NCI-H82 (cell line): ENCODE data around the gene SGSH.

Source experiments
- DNase-seq: peaks from one replicate; lab custom pipeline; 2025; lab: John Stamatoyannopoulos, UW

The SGSH gene

DNA sequence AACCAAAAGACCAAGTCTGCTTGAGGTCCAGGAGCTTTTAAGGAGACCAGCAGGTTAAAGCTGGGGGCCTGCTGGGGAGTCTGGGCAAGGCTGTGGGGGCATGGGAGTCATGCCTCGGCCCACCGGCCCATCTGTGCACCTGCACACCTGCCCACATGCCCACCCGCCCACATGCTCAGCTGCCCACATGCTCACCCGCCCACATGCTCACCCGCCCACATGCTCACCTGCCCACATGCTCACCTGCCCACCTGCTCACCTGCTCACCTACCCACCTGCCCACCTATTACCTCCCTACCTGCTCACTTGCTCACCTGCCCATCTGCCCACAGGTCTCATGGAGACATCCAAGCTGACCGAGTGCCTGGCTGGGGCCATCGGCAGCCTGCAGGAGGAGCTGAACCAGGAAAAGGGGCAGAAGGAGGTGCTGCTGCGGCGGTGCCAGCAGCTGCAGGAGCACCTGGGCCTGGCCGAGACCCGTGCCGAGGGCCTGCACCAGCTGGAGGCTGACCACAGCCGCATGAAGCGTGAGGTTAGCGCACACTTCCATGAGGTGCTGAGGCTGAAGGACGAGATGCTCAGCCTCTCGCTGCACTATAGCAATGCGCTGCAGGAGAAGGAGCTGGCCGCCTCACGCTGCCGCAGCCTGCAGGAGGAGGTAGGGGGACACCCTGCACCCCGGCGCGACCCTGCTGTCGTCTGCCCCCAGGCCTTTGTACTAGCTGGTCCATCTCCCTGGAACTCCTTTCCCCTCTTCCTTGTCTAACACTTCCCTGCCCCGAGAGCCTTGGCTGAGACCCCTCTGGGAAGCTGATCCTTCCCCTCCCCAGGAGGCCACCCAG, 36.3 kb downstream of the SGSH start:
- no peak for DNase-seq

DNA sequence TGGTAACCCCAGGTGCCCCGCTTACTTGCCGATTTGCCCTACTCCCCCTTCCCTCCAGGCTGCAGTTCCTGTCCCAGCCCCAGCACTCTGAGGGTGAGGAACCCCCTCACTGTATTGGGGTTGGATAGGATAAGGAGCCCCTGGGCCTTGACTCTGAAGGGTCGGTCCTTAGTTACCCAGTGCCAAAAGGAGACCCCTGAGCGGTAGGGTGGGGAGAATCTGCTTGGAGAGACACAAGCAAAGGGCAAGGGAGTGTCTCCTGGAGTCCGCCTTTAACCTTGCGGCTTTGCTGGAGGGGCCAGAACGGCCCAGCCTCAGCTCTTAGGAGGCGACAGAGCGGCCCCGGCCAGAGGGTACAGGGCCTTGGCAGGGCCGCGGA, 37.3 kb downstream of the SGSH start:
- no peak for DNase-seq

DNA sequence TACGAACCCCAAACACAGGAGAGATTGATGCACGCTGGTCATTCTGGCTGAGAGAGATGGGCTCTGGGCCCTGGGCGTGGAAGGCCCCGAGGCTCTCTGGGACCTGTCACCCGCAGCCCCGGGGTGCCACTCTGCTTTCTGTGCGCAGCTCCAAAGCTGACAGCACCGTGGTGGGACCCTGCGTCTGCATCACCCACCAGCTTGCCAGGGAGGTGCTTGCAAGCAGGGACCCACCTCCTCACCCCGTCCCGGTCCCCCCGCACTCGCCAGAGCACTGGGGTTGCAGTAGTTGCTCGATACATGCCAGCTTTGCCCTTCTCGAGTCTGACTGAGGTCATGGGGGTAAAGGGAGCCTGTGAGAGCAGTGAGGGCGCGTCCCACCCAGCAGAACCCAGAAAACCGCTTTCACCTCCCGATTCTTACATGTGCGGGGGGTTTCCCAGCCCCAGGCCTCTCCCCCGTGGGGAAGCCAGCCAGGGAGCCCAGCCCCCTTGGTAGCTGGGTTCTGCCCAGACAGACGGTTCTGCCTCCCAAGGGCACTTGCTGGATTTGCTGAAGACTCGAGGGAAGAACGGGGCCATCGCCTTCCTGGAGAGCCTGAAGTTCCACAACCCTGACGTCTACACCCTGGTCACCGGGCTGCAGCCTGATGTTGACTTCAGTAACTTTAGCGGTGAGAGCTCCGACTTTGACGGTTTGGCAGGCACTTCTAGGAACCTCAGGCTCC, 37.9 kb downstream of the SGSH start:
- no peak for DNase-seq

DNA sequence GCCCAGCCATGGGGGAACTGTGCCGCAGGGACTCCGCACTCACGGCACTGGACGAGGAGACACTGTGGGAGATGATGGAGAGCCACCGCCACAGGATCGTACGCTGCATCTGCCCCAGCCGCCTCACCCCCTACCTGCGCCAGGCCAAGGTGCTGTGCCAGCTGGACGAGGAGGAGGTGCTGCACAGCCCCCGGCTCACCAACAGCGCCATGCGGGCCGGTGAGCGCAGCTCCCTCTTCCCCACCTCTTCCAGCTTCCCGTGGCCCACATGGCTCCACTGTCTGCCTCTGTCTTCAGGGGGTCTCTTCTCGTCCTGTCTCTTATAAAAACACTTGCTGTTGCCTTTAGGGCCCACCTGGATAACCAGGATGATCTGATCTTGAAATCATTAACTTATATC, 38.7 kb downstream of the SGSH start:
- DNase-seq = no peak

DNA sequence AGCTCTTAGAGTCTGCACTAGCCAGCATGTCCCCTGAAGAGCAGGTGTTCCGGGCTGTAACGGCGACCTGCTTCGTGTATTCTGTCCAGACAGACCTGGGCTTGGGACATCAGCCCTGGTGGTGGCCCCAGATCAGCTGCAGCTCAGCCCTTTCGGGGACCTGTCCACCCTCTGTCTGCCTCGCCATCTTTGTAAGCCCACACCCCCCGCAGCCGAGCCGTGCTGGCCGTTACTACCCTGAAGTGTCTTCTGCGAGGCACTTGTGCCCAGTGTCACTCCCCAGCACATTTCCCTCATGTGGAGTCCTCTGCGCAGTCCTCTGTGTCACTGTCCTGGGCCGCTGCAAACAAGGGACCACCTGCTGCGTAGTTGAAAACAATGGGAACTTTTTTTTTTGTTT, 39.9 kb downstream of the SGSH start:
- no peak for DNase-seq

- DNase-seq = no peak
Measured at GRCh38 chr17:80177986-80178595, 42.0 kb downstream of the SGSH start.

DNA sequence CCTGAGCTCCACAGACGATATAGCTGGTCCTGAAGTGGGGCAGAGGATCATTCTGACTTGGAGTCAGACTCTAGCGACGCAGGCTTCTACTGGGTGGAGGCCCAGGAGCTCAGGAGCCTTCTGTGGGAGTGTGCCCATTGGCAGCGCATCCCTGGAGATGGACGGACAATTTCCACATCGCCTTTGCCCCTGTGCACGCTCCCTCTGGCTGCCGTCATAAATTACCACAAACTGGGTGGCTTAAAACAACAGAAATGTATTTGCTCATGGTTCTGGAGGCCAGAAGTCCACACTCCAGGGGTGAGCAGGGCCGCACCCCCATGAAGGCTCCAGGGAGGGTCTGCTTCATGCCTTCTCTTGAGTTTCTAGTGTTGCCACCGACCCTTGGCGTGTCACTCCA, 43.4 kb downstream of the SGSH start:
- DNase-seq = no peak

GRCh38 chr17:80173916-80174315, 46.2 kb downstream of the SGSH start:
- DNase-seq = no peak

DNA sequence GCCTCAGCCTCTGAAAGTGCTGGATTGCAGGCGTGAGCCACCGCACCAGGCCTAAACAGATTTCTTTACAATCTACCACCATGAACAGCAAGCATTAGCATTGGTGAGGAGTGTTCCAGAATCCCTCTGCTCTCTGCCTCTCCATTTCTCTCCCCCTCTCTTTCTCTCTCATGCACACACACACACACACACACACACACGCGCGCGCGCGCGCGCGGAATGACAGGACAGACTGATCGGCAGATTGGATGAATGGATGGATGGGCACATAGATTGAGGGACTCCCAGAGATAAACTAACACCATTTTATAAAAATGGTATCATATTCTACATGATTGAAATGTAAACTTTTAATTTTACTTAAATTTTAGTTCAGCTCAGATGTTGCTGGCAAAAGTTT, 47.0 kb downstream of the SGSH start:
- DNase-seq = no peak

DNA sequence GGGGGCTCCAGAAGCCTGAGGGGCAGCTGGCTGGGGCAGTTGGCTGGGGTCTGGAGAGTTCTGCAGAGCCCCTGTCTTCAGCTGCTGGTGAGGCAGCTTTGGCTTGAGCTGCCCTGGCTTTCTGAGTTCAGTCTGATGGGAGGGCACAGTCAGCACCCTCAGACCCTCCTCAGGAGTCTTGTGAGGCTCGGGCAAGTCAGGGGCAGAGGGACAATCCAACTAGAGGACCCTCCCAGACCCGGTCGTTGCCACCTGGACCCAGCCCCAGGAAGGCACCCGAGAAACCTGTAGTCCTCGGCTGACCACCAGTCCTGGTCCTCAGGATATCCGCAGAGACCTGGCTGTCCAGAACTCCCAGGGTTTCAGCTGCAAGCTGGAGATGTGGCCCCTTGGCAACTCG, 48.5 kb downstream of the SGSH start:
- DNase-seq = no peak

DNA sequence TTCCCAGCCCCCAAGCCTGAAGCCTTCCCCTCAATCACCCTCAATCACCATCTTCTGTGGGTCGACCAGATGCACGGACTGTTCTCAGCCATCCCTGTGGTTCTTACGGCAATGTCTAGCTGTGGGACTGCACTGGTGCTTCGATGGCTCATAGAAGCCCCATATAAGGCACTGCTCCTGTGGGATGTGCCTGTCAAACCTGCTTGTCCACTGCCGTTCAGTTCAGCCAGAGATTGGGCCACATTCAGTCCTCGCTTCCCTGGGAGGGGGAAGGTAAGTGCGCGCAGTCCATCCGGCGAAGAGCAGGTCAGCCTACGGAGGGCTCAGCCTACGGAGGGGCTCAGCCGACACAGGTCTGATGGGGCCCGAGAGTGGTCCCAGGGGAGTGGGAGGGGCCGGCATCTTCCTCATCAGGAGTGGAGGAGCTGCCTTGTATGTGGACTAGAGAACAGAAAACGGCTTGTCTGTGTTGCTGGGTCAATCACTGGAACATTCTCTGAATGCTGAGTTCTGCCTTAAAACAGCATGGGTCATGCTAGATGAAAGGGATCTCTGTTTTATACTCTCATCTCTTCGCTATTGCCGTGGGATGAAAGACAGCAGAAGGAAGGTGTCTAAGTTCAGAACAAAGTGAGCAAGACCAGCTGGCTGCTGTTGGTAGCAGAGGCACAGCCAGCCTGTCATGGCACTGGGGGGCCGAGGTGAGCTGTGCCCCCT, 50.2 kb downstream of the SGSH start, which contains the start of gene CARD14:
CARD14 (plus strand) TSS at position 247 of the 717 bp plus-strand sequence. CDS start 11,409 bp downstream, outside the sequence.
- DNase-seq = no peak

DNA sequence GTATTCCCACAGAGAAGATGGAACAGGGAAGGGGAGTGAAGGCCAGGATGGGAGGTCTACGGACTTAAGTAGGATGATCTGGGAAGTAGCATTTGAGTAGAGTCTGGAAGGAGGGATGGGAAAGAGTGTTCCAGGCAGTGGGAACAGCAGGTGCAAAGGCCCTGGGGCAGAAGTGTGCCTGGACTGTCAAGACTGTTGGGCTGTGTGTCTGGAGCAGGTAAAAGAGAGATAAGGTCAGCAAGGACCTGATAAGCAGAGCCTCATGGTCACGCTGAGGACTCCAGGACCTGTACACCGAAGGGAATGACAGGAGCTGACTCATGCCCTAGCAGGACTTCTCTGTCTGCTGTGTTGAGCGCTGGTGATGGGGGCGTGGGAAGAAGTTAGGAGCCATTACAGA, 51.0 kb downstream of the SGSH start:
- DNase-seq = no peak

DNA sequence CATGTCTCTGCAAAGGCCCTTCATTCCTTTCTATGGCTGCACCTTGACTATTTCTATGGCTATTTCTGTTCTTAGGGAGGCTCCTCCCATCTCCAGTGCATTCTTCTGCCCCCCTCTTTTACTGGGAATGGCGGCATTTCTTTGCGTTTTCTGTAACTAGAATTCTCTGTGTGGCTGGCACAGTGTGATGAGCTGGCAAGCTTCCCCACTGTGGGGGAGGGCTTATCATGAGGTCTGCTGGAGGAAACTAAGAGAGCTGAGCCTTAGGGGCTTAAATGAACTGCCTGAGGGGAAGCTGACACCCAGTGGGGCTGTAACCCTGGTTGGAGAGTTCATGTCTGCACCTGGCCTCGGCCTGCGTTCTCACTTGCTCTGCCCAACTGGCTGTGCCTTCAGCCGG, 51.8 kb downstream of the SGSH start:
- DNase-seq = no peak

DNA sequence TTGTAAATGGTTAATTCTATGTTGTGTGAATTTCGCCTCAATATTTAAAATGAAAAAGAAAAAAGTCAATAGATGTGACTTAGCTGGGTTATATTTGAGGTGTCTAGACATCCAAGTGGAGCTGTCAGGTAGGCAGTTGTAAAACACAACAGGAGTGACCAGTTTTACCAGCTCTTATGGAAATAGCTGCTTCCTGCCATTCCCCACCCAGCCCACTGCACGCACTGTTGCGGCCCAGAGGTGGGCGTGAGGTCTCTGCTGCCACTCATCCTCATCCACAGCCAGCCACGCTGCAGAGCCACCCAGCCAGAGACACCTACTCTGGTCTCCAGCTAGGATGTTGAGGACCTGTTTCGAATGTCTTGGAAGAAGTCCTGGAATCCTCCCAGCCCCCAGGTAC, 53.7 kb downstream of the SGSH start:
- DNase-seq = no peak

GRCh38 chr17:80164185-80164584, 55.9 kb downstream of the SGSH start:
- no peak for DNase-seq

DNA sequence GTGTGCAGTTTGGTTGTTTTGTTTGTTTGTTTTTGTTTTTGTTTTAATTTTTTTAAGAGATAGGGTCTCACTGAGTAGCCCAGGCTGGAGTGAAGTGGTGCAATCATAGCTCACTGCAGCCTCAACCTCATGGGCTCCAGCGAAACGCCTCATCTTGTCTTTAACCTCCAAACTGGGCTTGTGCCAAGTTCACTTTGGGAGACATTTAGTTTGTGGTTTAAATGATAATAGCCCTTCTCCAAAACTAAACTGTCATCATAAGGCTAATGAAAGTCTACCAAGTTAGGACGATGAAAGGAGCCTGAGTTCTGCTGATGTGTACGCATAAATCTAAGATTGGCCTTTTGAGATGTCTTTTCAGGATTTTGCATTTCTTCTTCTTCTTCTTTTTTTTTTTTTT, 56.8 kb downstream of the SGSH start:
- no peak for DNase-seq

- DNase-seq = peak; percentile 27
Measured at GRCh38 chr17:80160536-80160935, 59.6 kb downstream of the SGSH start.
